GM19372 (cell line): ENCODE results near the gene TRIM58.

Source experiments
- ATAC-seq: cut with Tn5 transposase; IDR thresholded peaks from one replicate; pipeline ENCODE4 v1.9.1; 2021; ENCODE audit warnings: mild to moderate bottlenecking, low read depth, moderate library complexity; ENCODE audit not compliant: unreplicated experiment

Gene TRIM58

DNA sequence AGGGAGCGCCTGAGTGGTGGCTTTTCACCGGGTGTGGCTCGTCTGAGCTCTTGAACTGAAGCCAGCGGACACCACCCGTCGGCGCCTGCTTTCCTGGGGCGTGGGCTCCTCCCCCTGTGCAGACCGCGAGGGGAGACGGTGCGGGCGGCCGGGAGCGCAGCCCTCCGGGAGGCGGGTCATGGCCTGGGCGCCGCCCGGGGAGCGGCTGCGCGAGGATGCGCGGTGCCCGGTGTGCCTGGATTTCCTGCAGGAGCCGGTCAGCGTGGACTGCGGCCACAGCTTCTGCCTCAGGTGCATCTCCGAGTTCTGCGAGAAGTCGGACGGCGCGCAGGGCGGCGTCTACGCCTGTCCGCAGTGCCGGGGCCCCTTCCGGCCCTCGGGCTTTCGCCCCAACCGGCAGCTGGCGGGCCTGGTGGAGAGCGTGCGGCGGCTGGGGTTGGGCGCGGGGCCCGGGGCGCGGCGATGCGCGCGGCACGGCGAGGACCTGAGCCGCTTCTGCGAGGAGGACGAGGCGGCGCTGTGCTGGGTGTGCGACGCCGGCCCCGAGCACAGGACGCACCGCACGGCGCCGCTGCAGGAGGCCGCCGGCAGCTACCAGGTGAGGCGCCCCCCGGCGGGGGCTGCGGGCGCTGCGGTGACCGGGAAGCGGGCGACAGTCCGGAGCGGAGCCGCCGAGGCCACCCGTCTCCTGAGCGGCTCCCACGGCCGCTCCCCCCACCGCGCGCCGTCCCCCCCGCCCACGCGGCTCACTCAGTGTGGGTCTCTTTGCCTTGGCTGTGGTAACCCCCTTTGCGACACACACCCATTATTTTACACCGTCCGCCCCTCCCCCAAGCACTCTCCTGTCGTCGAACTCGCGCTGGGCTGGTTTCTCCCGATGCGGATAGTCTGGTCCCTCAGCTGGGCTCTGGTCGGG is at the start of gene TRIM58:
TRIM58 (plus strand) TSS at position 119 of the 916 bp plus-strand sequence; CDS start at position 179, 60 bp downstream.
- ATAC-seq: no peak

- ATAC-seq: no peak
Measured at GRCh38 chr1:247812637-247813036, 44.4 kb upstream of the TRIM58 start.

DNA sequence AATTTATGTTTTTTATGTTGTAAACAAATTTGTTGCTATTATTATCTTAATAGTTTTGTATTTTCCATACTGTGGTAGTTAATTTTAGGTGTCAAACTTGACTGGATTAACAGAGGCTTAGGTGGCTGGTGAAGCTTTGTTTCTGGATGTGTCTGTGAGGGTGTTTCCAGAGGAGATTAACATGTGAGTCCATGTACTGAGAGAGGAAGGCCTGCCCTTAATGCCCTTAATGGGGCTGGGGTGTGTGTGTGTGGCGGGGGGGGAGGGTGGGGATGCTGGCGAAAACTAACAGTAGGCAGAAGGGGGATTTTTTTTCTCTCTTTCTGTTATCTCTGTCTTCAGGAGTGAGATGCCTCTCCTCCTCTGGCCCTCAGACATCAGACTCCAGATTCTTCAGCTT is 34.9 kb upstream of the TRIM58 start:
- ATAC-seq: no peak

DNA sequence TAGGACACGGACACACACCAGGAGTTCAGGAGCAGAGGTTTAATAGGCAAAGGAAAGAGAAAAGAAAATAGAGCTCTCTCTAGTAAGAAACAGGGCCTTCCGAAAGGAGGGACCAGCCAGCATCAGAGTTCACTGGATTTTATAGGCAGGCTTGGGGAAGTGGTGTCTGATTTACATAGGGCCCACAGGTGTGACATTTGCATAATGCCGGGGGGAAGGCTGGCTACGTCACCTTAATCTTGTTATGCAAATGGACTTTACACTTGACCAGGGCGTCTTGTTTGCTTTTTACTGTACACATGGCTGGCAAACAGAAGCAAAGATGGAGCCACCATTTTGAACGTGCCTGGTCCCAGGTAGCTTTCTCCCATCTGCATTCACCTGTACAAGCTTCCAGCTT is 33.0 kb upstream of the TRIM58 start, which contains the start of gene OR14A16:
OR14A16 (minus strand) TSS at position 97 of the 400 bp plus-strand sequence. CDS start 8,390 bp downstream, outside the sequence.
- no peak for ATAC-seq

- ATAC-seq: no peak
Measured at GRCh38 chr1:247825362-247825761, 31.6 kb upstream of the TRIM58 start.

DNA sequence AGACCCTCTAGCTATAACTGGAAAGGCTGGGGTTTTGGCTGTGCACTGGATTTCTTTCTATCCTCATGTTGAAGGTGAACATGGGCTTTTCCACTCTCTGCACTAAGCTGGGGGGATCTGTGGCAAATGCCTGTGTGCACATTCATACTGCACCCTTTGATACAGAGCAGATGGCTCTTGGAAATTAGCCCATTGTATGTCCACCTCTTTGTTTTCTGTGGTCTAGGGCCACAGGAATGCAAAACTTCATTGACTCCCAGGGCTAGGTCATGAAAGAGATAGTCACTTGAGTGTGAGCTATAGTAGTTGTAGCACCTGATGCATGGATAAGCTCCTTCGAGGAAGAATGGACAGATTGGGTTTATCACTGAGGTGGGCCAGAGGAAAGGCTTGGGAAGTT is 27.3 kb upstream of the TRIM58 start:
- ATAC-seq: no peak

- ATAC-seq: no peak
Measured at GRCh38 chr1:247833601-247834000, 23.4 kb upstream of the TRIM58 start.

GRCh38 chr1:247840818-247841217 is 16.2 kb upstream of the TRIM58 start:
- ATAC-seq: no peak

DNA sequence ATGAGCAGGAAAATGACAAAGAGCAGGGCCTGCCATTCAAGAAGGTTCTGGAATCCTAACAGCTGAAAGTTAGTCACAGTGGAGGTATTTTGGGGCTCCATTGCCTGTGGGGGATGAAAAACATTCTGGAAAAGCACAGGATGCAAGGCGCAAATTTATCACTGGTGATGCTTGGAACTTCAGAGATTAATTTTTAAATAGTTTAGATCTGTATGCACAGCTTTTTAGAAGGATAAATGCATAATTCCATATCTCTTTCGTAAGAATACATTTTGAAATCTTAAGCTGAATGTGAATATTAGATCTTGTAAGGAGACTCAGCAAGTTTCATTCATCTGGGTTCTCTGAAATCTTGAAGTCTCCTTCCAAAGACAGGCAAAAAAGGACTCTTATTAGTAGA is 15.2 kb upstream of the TRIM58 start, which contains the start of gene OR11L1:
OR11L1 (minus strand) TSS at position 101 of the 400 bp plus-strand sequence; CDS start at position 101, 0 bp downstream.
- no peak for ATAC-seq

DNA sequence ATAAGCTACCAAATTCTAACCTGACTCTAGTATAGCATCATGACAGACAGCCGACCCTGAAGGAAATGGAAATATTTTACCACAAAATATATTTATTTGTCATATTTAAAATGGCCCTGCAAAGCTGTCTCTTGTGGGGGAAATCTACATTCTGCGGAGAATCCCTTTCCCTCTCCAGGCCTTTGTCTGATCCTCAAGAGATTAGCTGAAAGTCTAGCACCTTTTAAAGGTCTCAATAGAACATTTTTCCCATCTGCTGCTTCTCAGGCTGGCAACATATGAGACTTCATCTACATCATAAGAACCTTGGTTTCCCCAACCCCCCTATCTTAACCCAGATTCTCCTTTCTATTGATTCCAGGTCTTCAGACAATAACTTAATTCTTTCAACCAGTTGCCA is 13.6 kb upstream of the TRIM58 start:
- no peak for ATAC-seq

GRCh38 chr1:247845011-247845692 is 11.8 kb upstream of the TRIM58 start:
- no peak for ATAC-seq

GRCh38 chr1:247845693-247846017 is 11.3 kb upstream of the TRIM58 start:
- no peak for ATAC-seq

GRCh38 chr1:247848346-247848745 is 8.6 kb upstream of the TRIM58 start:
- no peak for ATAC-seq

- no peak for ATAC-seq
Measured at GRCh38 chr1:247849616-247850015, 7.4 kb upstream of the TRIM58 start.

DNA sequence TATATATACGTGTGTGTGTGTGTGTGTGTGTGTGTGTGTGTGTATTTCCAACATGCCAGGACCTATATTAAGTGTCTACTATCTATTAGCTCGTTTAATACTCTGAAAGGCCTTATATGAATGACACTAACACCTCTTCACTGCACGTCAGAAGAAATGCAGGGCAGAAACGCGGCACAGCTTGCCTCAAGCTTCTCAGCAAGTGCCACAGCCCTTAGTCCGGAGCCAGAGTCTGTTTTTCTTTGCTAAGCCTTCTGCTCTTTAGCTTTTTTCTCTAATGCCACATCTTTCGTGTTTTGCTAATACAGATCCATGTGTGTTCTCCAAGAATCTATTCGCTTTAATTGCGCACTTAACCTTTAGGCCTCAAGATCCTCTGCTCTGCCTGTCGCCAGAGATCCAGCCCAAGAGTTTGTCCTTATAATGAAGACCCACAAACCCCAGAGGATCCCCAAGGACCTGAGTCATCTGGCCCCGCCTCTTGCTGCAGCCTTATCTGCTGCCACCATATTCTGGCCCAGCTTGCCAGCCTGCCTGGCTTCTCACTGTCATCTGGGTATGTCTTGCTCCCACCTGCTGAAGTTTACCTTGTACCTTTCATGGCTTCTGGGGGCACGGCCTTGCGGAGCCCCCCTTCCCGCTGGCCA is 2.0 kb upstream of the TRIM58 start:
- ATAC-seq: no peak

GRCh38 chr1:247855911-247856310 is 1.1 kb upstream of the TRIM58 start:
- no peak for ATAC-seq

- no peak for ATAC-seq
Measured at GRCh38 chr1:247857985-247858619, 1.1 kb downstream of the TRIM58 start.

DNA sequence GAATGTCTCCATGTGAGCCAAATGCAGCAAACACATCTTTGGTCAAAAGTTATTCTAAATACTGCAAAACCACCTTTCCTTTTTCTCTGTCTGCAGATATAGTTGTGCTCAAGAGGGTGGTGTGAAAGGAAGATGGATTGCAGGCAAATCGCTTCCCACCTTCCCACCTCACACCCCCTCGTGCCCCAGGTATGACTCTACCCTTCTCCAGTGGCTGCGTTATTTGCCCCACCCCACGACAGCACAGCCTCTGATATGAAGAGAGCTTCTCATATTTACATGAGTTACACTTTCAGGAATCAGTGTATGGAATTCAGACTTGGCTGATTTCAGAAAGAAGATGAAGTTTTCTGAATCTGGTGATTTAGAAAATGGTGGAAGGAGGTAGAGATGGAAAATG is 5.8 kb downstream of the TRIM58 start:
- ATAC-seq: no peak

DNA sequence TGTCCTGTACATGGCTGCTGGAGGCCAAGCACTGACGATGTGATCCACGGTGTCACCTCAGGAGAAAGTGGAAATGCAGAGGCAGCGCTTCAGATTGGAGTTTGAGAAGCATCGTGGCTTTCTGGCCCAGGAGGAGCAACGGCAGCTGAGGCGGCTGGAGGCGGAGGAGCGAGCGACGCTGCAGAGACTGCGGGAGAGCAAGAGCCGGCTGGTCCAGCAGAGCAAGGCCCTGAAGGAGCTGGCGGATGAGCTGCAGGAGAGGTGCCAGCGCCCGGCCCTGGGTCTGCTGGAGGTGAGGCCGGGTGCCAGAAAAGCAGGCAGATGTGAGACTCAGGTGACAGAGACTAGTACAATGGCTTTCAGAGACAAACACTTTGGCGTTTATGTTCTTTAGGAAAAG is 7.7 kb downstream of the TRIM58 start:
- ATAC-seq: no peak

GRCh38 chr1:247865416-247865815 is 8.4 kb downstream of the TRIM58 start:
- ATAC-seq: no peak

DNA sequence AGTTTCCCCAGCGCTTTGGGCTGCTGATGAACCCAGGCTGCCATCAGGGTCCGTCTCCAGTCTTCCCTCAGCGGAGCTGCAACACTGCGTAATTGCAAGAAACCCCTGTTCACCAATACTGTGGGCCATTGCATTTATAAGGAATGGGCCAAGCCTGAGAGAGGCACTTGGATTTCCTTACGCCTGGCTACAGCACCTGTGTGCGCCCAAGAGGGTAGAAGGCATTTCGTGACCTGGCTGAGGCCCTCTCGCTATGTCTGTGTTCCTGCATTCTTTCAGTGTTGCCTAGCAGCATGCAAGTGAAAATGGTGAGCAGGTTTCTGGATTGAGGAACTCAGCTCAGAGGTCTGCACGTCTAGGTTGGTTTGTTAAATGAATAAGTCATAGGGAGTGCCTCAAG is 26.4 kb downstream of the TRIM58 start:
- ATAC-seq: no peak
